OCI-LY3 (cell line): ENCODE measurements around the gene GNAL.

Experiments
- H2AFZ ChIP-seq: fragments of 200-600, 300-600 bp; shearing (Covaris generic); 2 replicates; pipeline ENCODE4 v1.6.0; 2014; ENCODE audit warnings: antibody characterized with exemption, low read depth, low read length
- H3K27ac ChIP-seq: fragments of 200-600, 300-600 bp; sonication (generic); 2 replicates; pipeline ENCODE4 v1.5.1; 2014; ENCODE audit warnings: mild to moderate bottlenecking, low read length, moderate library complexity, mixed read lengths
- H3K27me3 ChIP-seq: fragments of 200-600, 300-600 bp; sonication (generic); 2 replicates; pipeline ENCODE4 v1.6.1; 2014; ENCODE audit warnings: low read depth, low read length, mixed read lengths
- H3K36me3 ChIP-seq: fragments of 200-600, 300-600 bp; sonication (generic); replicated peaks from 2 replicates; pipeline ENCODE3; 2014; ENCODE audit warnings: low read depth, low read length, mixed read lengths
- H3K4me1 ChIP-seq: fragments of 300-600, 200-600 bp; sonication (generic); 2 replicates; pipeline ENCODE4 v1.6.1; 2014; ENCODE audit warnings: low read length, mixed read lengths
- H3K4me2 ChIP-seq: fragments of 200-600, 300-600 bp; sonication (generic); 2 replicates; pipeline ENCODE4 v1.6.1; 2014; ENCODE audit warnings: low read length, mixed read lengths
- H3K4me3 ChIP-seq: fragments of 300-600, 200-600 bp; sonication (generic); 2 replicates; pipeline ENCODE4 v1.5.1; 2014; ENCODE audit warnings: antibody characterized with exemption, mild to moderate bottlenecking, low read length, moderate library complexity
- H3K79me2 ChIP-seq: fragments of 300-600, 200-600 bp; shearing (Covaris generic); 2 replicates; pipeline ENCODE4 v1.6.1; 2014; ENCODE audit warnings: mild to moderate bottlenecking, low read length, mixed read lengths
- H3K9ac ChIP-seq: fragments of 300-600, 200-600 bp; shearing (Covaris generic); 2 replicates; pipeline ENCODE4 v1.6.0; 2014; ENCODE audit warnings: mild to moderate bottlenecking, low read length, moderate library complexity
- H3K9me3 ChIP-seq: fragments of 200-600, 300-600 bp; shearing (Covaris generic); 2 replicates; pipeline ENCODE4 v1.6.1; 2014; ENCODE audit warnings: low read length, mixed read lengths; ENCODE audit not compliant: insufficient read depth
- H4K20me1 ChIP-seq: fragments of 200-600, 300-600 bp; sonication (generic); 2 replicates; pipeline ENCODE4 v1.6.1; 2016; ENCODE audit warnings: low read length, mixed read lengths; ENCODE audit not compliant: insufficient read depth
- EZH2phosphoT487 ChIP-seq: fragments of 200-600 bp; shearing (Covaris generic); IDR thresholded peaks from 2 replicates; pipeline ENCODE4 v1.6.1; 2018; ENCODE audit warnings: antibody characterized with exemption, mixed run types, low read depth
- TF ChIP-seq, protein P1 (sequence below): fragments of 200-600, 300-600 bp; sonication (generic); IDR thresholded peaks from 2 replicates; pipeline ENCODE4 v1.5.1; 2014; ENCODE audit warnings: antibody characterized with exemption, low read length, low read depth

Gene GNAL

DNA sequence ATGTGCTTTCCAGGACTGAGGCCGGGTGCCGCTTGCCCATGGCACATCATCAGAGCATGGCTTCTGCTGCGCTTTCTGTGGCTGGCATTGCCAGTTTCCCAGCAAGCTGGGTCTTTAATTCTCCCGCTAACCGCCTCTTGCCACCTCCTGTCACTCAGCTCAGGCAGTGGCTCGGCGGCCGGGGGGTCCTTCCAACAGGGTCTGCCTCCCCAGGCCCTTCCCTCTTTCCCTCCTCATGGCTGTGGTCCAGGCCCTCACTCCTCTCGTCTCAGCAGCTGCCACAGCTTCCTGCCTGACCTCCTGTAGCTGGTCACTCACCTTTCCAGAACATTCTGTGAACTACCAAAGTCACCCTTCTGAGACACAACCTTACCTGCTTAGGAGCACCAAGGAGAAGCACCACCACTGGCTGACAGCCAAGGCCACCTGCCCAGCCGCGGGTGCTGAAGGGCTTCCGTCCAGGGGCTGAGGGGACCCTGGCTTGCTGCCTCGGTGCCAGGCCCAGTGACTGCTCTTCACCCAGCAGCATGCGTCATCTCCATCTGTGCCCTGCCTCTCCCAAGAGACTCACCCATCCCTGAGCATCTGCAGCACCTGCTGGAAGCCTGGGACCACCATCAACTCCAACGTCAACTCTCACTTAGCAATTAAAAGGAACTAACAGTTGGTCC lies 184.7 kb downstream of the GNAL start:
- H4K20me1 ChIP-seq, result no peaks in the 10 kb centered on the region
- H3K27me3 ChIP-seq, result no peaks in the 10 kb centered on the region
- no peaks in the 10 kb centered on the region for H3K79me2 ChIP-seq
- H3K4me1 ChIP-seq, result peaks cover 20% of the 10 kb centered on the region
- no peak for TF ChIP-seq EZH2phosphoT487
- TF ChIP-seq, protein P1, sequence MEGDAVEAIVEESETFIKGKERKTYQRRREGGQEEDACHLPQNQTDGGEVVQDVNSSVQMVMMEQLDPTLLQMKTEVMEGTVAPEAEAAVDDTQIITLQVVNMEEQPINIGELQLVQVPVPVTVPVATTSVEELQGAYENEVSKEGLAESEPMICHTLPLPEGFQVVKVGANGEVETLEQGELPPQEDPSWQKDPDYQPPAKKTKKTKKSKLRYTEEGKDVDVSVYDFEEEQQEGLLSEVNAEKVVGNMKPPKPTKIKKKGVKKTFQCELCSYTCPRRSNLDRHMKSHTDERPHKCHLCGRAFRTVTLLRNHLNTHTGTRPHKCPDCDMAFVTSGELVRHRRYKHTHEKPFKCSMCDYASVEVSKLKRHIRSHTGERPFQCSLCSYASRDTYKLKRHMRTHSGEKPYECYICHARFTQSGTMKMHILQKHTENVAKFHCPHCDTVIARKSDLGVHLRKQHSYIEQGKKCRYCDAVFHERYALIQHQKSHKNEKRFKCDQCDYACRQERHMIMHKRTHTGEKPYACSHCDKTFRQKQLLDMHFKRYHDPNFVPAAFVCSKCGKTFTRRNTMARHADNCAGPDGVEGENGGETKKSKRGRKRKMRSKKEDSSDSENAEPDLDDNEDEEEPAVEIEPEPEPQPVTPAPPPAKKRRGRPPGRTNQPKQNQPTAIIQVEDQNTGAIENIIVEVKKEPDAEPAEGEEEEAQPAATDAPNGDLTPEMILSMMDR, result no peak
- H3K9ac ChIP-seq, result no peak overlapping the region
- H3K27ac ChIP-seq, result no peak overlapping the region
- no peak overlapping the region for H3K4me2 ChIP-seq
- no peak overlapping the region for H3K4me3 ChIP-seq
- no peaks in the 10 kb centered on the region for H3K36me3 ChIP-seq
- no peaks in the 10 kb centered on the region for H3K9me3 ChIP-seq
- no peak overlapping the region for H2AFZ ChIP-seq

DNA sequence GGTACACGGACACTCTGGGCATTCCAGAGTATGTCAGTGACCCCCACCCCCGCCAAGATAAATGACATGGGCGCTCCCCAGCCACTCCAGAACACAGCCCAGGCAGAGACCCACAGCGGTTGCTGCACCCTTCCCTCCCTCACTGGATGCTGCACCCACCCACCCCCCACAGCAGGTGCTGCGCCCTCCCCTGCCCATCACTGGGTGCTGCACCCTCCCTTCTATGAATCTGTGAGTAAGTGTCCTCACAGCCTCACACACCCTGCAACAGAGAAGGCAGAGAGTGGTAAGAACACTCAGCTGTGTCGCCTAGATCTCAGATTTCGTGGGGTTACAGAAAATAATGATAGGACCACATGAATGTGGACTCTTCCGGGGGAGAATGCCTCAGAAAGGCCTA lies 185.6 kb downstream of the GNAL start:
- Histone ChIP-seq H3K4me1 (peaks cover 20% of the 10 kb centered on the region), H3K27ac (no peak overlapping the region), H2AFZ (no peak overlapping the region), H3K4me3 (no peak overlapping the region), H4K20me1 (no peaks in the 10 kb centered on the region), H3K9ac (no peak overlapping the region), H3K4me2 (no peak overlapping the region), H3K27me3 (no peaks in the 10 kb centered on the region), H3K9me3 (no peaks in the 10 kb centered on the region), H3K36me3 (no peaks in the 10 kb centered on the region), H3K79me2 (no peaks in the 10 kb centered on the region)
- TF ChIP-seq, protein P1, result no peak
- TF ChIP-seq EZH2phosphoT487, result no peak

DNA sequence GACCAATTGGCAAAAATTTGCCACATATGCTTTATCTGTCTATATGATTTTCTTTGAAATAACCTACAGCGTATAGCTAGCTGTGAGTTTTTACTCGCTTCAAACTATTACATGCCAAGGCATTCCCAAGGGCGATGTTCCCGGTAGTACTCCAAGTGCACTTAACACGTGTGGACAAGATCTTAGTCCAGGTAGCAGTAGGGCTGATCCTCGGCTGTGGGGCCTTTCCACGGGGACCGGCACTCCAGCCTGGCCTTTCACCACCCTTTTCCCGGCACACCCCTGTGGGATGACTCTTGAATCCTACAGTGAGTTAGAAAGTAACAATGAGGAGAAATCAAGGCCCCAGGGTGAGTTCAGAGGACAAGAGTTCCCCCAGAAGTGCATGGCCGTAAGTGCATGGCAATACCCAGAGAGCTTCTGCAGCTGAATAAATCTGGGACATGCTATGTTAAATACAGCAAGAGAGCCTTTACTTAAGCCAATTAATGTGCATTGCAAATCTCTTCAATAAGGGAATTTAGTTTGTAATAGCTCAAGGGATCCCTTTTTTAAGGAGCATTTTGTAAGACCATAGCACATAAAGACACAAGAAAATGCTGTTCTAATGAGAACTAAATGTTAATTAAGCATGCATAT lies 188.6 kb downstream of the GNAL start:
- Histone ChIP-seq H3K9ac (no peak overlapping the region), H3K4me2 (no peak overlapping the region)

More for the DNA sequence above, 188.6 kb downstream of the GNAL start:
- TF ChIP-seq EZH2phosphoT487, result no peak
- TF ChIP-seq, protein P1, result no peak
- no peak overlapping the region for H2AFZ ChIP-seq
- no peak overlapping the region for H3K4me3 ChIP-seq
- H3K27me3 ChIP-seq, result no peaks in the 10 kb centered on the region
- peaks cover 8% of the 10 kb centered on the region for H3K4me1 ChIP-seq
- peaks cover 11% of the 10 kb centered on the region for H3K36me3 ChIP-seq
- H3K79me2 ChIP-seq, result no peaks in the 10 kb centered on the region
- no peaks in the 10 kb centered on the region for H4K20me1 ChIP-seq
- H3K27ac ChIP-seq, result no peak overlapping the region
- no peaks in the 10 kb centered on the region for H3K9me3 ChIP-seq
